Measurements from ENCODE around the gene REV3L. TPM values are rescaled to one million over a fixed set of nuclear protein-coding genes. Genes with fewer than 3 reads are reported as not detected.

The REV3L gene
- total and polyA plus RNA-seq, 2 of the 13 experiments (the other 11 are each of a cell fraction or from before 2014, with no cell fraction given), result 12.8 to 31.3 TPM

DNA sequence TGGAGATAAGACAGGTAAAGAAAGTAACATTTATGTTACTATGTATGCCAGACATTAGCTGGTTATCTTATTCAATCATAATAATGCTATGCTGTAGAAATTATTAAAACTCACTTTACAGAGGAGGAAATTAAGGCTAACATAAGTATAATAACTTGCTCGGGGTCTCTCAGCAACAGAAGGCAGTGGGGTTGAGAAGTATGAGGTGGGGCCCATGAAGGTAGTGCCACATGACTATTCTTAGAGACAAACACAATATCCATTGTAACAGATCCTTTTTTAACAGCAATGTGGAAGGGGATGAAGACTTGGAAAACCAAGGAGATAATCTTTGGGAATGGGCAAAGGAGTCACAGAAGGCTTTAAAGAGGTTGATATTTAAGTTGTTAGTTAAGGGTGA lies 11.5 kb downstream of the REV3L start (continued):
- TF ChIP-seq HIC2 (CRISPR knock-in tag; IDR thresholded peaks at IDR 0.05; ENCODE audit: low read depth) (no peak), ZSCAN20 (CRISPR knock-in tag; IDR thresholded peaks at IDR 0.05; ENCODE audit: borderline replicate concordance) (no peak), ATF4 (CRISPR knock-in tag; IDR thresholded peaks at IDR 0.05) (no peak), SNRNP70 (IDR thresholded peaks at IDR 0.05; ENCODE audit: low read depth, low read length) (no peak)

- Histone ChIP-seq H3K4me2 (ENCODE audit: low read depth, low read length) (no peak overlapping the region), H3K79me2 (ENCODE audit: insufficient read depth, low read length) (peaks cover 86% of the 10 kb centered on the region), H3K9ac (ENCODE audit: insufficient read depth, low read depth, low read length) (no peak overlapping the region), H3K27me3 (ENCODE audit: control insufficient read depth in 1 of 2, insufficient read depth in 2 of 2, low read length in 2 of 2) (no peaks in the 10 kb centered on the region), H3K36me3 (replicated peaks in 1 of 2; ENCODE audit: control insufficient read depth in 1 of 2, insufficient read depth in 2 of 2, low read length in 2 of 2) (peaks cover 2 to 3% of the 10 kb centered on the region in 2 experiments; a peak in 2 of 5 replicates), H2AFZ (ENCODE audit: low read length) (no peak overlapping the region), H3K4me1 (ENCODE audit: insufficient read depth, low read length) (peaks cover 11% of the 10 kb centered on the region), H3K4me3 (replicated peaks in 1 of 3; ENCODE audit: insufficient read depth in 1 of 3, low read depth in 2 of 3, low read length in 3 of 3) (no peak overlapping the region), H4K20me1 (ENCODE audit: insufficient read depth, low read length) (no peaks in the 10 kb centered on the region; the same call in 1 of the 2 replicates), H3K27ac (ENCODE audit: extremely low read length, insufficient read depth, low read length) (no peak overlapping the region), H3K9me3 (ENCODE audit: low read length) (no peaks in the 10 kb centered on the region)
- FAIRE-seq (no peak), ATAC-seq (no peak), DNase-seq (ENCODE audit: low spot score) (no peak)
- in situ Hi-C loops (cut with HindIII; ENCODE audit: extremely low pct_ligation_motif_present, low pct_unique_long_range_greater_than_20kb), result no loop called here
- BruUV-seq (replicated peaks), result no TSS peak
- WGBS (ENCODE audit: low lambda C conversion rate), result over 99% methylated on average over 2 of the region's 2 CpGs
- CTCF ChIA-PET (ENCODE audit: low intra/inter-chr PET ratio, low total read pairs), result no interaction called here
- POLR2A ChIA-PET, result no interaction called here
- intact Hi-C loops (cut with micrococcal nuclease; ENCODE audit: unreplicated experiment), result no loop called here
- TF ChIP-seq ZSCAN21 (CRISPR knock-in tag; IDR thresholded peaks at IDR 0.05; ENCODE audit: borderline replicate concordance) (no peak), ZSCAN12 (CRISPR knock-in tag; IDR thresholded peaks at IDR 0.05) (no peak), FOXO1 (CRISPR knock-in tag; IDR thresholded peaks at IDR 0.05) (no peak), BHLHE40 (IDR thresholded peaks at IDR 0.05; ENCODE audit: low read length) (no peak), ZNF232 (CRISPR knock-in tag; IDR thresholded peaks at IDR 0.05; ENCODE audit: borderline replicate concordance) (no peak), ZNF264 (CRISPR knock-in tag; IDR thresholded peaks at IDR 0.05) (no peak), ZNF564 (CRISPR knock-in tag; IDR thresholded peaks at IDR 0.05) (no peak), ZNF382 (CRISPR knock-in tag; IDR thresholded peaks at IDR 0.05; ENCODE audit: borderline replicate concordance) (no peak), HES4 (CRISPR knock-in tag; IDR thresholded peaks at IDR 0.05; ENCODE audit: borderline replicate concordance) (no peak), ZNF546 (CRISPR knock-in tag; conservative IDR thresholded peaks at IDR 0.05) (no peak), HOMEZ (CRISPR knock-in tag; IDR thresholded peaks at IDR 0.05; ENCODE audit: low read depth) (no peak), NCOA5 (CRISPR knock-in tag; IDR thresholded peaks at IDR 0.05) (no peak)
- TF ChIP-seq, protein P1, sequence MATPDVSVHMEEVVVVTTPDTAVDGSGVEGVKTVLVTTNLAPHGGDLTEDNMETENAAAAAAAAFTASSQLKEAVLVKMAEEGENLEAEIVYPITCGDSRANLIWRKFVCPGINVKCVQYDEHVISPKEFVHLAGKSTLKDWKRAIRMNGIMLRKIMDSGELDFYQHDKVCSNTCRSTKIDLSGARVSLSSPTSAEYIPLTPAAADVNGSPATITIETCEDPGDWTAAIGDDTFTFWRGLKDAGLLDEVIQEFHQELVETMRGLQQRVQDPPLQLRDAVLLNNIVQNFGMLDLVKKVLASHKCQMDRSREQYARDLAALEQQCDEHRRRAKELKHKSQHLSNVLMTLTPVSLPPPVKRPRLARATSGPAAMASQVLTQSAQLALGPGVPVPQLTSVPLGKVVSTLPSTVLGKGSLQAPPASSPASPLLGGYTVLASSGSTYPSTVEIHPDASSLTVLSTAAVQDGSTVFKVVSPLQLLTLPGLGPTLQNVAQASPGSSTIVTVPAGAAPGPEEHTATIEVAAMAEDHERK (CRISPR knock-in tag; IDR thresholded peaks at IDR 0.05; ENCODE audit: low read depth), result no peak
- TF ChIP-seq, protein P2, sequence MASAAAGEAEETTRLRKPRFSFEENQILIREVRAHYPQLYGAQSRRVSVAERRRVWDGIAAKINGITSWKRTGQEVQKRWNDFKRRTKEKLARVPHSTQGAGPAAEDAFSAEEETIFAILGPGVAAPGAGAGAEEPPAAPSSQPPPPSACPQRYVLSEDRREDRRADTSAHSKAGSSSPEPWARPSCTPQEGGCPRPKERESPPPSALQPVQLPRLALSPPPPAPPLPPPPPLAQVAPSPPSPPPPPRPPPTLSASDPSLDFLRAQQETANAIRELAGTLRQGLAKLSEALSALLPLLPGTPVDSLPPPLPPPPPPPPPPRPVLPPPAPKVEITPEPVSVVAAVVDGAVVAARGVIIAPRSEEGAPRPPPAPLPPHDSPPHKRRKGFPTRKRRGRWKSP (CRISPR knock-in tag; IDR thresholded peaks at IDR 0.05), result no peak
These were observed 12.0 kb downstream of the REV3L start for GRCh38 chr6:111470991-111471390.

Data from HepG2 (cell line).